HCT116 (cell line): ENCODE measurements around the gene LRIG1. TPM values are rescaled to one million over a fixed set of nuclear protein-coding genes. Genes with fewer than 3 reads are reported as not detected.

Experiments
- ATAC-seq: fragments of 200-7000 bp; cut with Tn5 transposase; 2 replicates; pipeline ENCODE4 v1.9.1; 2020; ENCODE audit warnings: mild to moderate bottlenecking, moderate library complexity
- BruUV-seq: library from RNA; stranded (reverse); fragments of 400-500 nt; replicated peaks from 2 replicates; lab custom pipeline; 2021; lab: Mats Ljungman, UMichigan
- CTCF ChIA-PET: fragments of 300-600 bp; sonication (Branson Sonifier 250); formaldehyde crosslinking; loops from one replicate; lab custom pipeline; 2021; ENCODE audit warnings: antibody characterized with exemption; lab: Charles Lee
- POLR2A ChIA-PET: fragments of 300-600, 350-600 bp; sonication (Branson Sonifier 250); formaldehyde crosslinking; loops from one replicate; lab custom pipeline; 2021; ENCODE audit warnings: antibody characterized with exemption; lab: Charles Lee
- RAD21 ChIA-PET, 2 experiments: fragments of 300-600 bp; sonication (Branson Sonifier 250); formaldehyde crosslinking; loops; one replicate each; lab custom pipeline; 2023; ENCODE audit warnings: low total read pairs in 2 of 2; ENCODE audit not compliant: uncharacterized antibody in 2 of 2, unreplicated experiment in 2 of 2, low non-redundant PET in 1 of 2; lab: Charles Lee
- DNase-seq: peaks from one replicate; pipeline ENCODE4 v3.0.0-alpha.2; 2010; ENCODE audit warnings: low read depth, low spot score
- H2AFZ ChIP-seq: fragments of 200-600 bp; shearing (Covaris generic), sonication (generic); 2 replicates; pipeline ENCODE4 v1.6.1; 2017; ENCODE audit warnings: low read depth, mixed run types, mixed read lengths, antibody characterized with exemption, low read length; ENCODE audit not compliant: poor library complexity, severe bottlenecking
- H3K27ac ChIP-seq: 2 replicates; pipeline ENCODE4 v1.5.1; 2012; ENCODE audit warnings: low read depth, low read length
- H3K27me3 ChIP-seq: fragments of 200-600 bp; sonication (generic); 2 replicates; pipeline ENCODE4 v1.6.1; 2016; ENCODE audit warnings: mixed run types, low read length, mixed read lengths; ENCODE audit not compliant: insufficient read depth
- H3K36me3 ChIP-seq, 2 experiments: fragments of 200-500 bp in 1 of 2; fragments of 200-600 bp in 1 of 2; sonication (Bioruptor generic) in 1 of 2; sonication (generic) in 1 of 2; 2 replicates each; pipeline versions ENCODE4 v1.5.1 to v1.6.1; 2014 to 2016; ENCODE audit warnings: low read length in 2 of 2, inconsistent platforms in 1 of 2, mixed read lengths in 1 of 2, mixed run types in 1 of 2; ENCODE audit not compliant: insufficient read depth in 2 of 2, control insufficient read depth in 1 of 2
- H3K4me1 ChIP-seq, 2 experiments: fragments of 200-600 bp in 1 of 2; sonication (generic) in 1 of 2; 2 replicates each; pipeline versions ENCODE4 v1.5.1 to v1.6.1; 2012 to 2017; ENCODE audit warnings: low read length in 2 of 2, inconsistent platforms in 1 of 2, mild to moderate bottlenecking in 1 of 2, mixed read lengths in 1 of 2, mixed run types in 1 of 2, moderate library complexity in 1 of 2; ENCODE audit not compliant: insufficient read depth in 2 of 2, control insufficient read depth in 1 of 2
- H3K4me2 ChIP-seq: fragments of 200-600 bp; sonication (generic); 2 replicates; pipeline ENCODE4 v1.6.1; 2017; ENCODE audit warnings: mixed run types, low read length, mixed read lengths
- H3K4me3 ChIP-seq, 2 experiments: fragments of 200-600 bp in 1 of 2; sonication (generic) in 1 of 2; replicated peaks in 1 of 2; 2 replicates each; pipeline ENCODE4 v1.5.1; 2011 to 2016; ENCODE audit warnings: low read length in 2 of 2, control low read depth in 1 of 2, low read depth in 1 of 2, mild to moderate bottlenecking in 1 of 2, mixed read lengths in 1 of 2, mixed run types in 1 of 2
- H3K79me2 ChIP-seq: fragments of 200-600 bp; sonication (generic); 2 replicates; pipeline ENCODE4 v1.6.1; 2017; ENCODE audit warnings: mild to moderate bottlenecking, mixed run types, low read length, moderate library complexity, mixed read lengths; ENCODE audit not compliant: insufficient read depth
- H3K9ac ChIP-seq: fragments of 200-600 bp; sonication (generic); 2 replicates; pipeline ENCODE4 v1.6.1; 2016; ENCODE audit warnings: low read length, mixed read lengths
- H3K9me2 ChIP-seq: fragments of 200-600 bp; sonication (generic), shearing (Covaris generic); 2 replicates; pipeline ENCODE4 v1.6.1; 2017; ENCODE audit warnings: mixed run types, mild to moderate bottlenecking, moderate library complexity; ENCODE audit not compliant: insufficient read depth
- H3K9me3 ChIP-seq, 2 experiments: fragments of 200-500 bp in 1 of 2; fragments of 200-600 bp in 1 of 2; sonication (Bioruptor generic) in 1 of 2; sonication (generic) in 1 of 2; 2 replicates each; pipeline ENCODE4 v1.6.1; 2014 to 2017; ENCODE audit warnings: low read length in 2 of 2, mixed read lengths in 2 of 2, inconsistent platforms in 1 of 2, low read depth in 1 of 2, mild to moderate bottlenecking in 1 of 2, mixed run types in 1 of 2, moderate library complexity in 1 of 2; ENCODE audit not compliant: control insufficient read depth in 1 of 2, insufficient read depth in 1 of 2
- H4K20me1 ChIP-seq: fragments of 200-600 bp; sonication (generic), shearing (Covaris generic); 2 replicates; pipeline ENCODE4 v1.6.1; 2017; ENCODE audit warnings: mixed run types, mild to moderate bottlenecking, moderate library complexity; ENCODE audit not compliant: insufficient read depth
- ATF3 ChIP-seq: IDR thresholded peaks from 2 replicates; pipeline ENCODE4 v1.6.1; 2012
- CBX3 ChIP-seq: IDR thresholded peaks from 2 replicates; pipeline ENCODE4 v1.6.1; 2012; ENCODE audit warnings: low read depth
- CEBPB ChIP-seq: IDR thresholded peaks from 2 replicates; pipeline ENCODE4 v1.6.1; 2012; ENCODE audit warnings: low read depth
- EGR1 ChIP-seq: IDR thresholded peaks from 2 replicates; pipeline ENCODE4 v1.6.1; 2012; ENCODE audit warnings: low read depth
- ELF1 ChIP-seq: IDR thresholded peaks from 2 replicates; pipeline ENCODE4 v1.6.1; 2012; ENCODE audit warnings: low read depth, borderline replicate concordance
- EZH2phosphoT487 ChIP-seq: fragments of 200-600 bp; IDR thresholded peaks from 2 replicates; pipeline ENCODE4 v1.6.1; 2018; ENCODE audit warnings: antibody characterized with exemption, borderline replicate concordance
- FOSL1 ChIP-seq: IDR thresholded peaks from 2 replicates; pipeline ENCODE4 v1.6.1; 2012; ENCODE audit warnings: low read depth
- POLR2A ChIP-seq: IDR thresholded peaks from 2 replicates; pipeline ENCODE4 v1.7.0; 2011; ENCODE audit warnings: borderline replicate concordance; ENCODE audit not compliant: insufficient read depth, insufficient read length; ENCODE audit errors: extremely low read depth
- SP1 ChIP-seq: IDR thresholded peaks from 2 replicates; pipeline ENCODE4 v1.6.1; 2012; ENCODE audit warnings: low read depth
- ZBTB33 ChIP-seq: IDR thresholded peaks from 2 replicates; pipeline ENCODE4 v1.6.1; 2011; ENCODE audit warnings: mild to moderate bottlenecking, low read length, moderate library complexity; ENCODE audit not compliant: insufficient replicate concordance; ENCODE audit errors: extremely low read depth
- intact Hi-C: fragments of 100-400 bp; cut with micrococcal nuclease; formaldehyde crosslinking; loops from 2 replicates; pipeline ENCODE4 v1.10.0; 2022
- total RNA-seq: library from RNA; stranded (reverse); gene quantifications from one replicate; pipeline ENCODE4 v1.2.1, GENCODE V29; 2021; ENCODE audit not compliant: unreplicated experiment
- TF ChIP-seq, protein P1 (sequence below): IDR thresholded peaks from 2 replicates; pipeline ENCODE4 v1.6.1; 2012; ENCODE audit warnings: low read depth

LRIG1 gene
- total RNA-seq, 1 experiment from 2014 or later = 3.1 TPM

DNA sequence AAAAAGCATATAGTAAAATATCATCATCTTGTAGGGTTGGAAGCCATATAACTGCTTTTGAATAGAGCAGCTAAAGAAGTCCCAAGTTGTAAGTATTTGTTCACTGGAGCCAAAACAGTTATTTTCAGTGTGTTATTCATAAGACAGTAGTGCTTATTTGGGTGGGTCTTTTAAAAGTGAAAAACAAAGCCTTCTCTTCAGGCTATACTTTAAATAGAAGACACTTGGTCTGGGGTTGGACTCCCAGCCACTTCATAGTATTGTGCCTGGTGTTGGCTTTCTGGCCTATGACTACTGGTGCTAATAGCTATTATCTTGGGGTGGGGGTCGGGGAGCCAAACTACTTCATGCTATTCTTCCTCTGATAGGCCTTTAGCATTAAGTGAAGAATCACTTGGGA, 144.8 kb downstream of the LRIG1 start:
- no TSS peak for BruUV-seq
- Histone ChIP-seq H3K4me1 (no peaks in the 10 kb centered on the region), H3K4me3 (no peak overlapping the region), H3K27me3 (no peaks in the 10 kb centered on the region), H3K9me3 (no peaks in the 10 kb centered on the region), H3K9ac (no peak overlapping the region), H4K20me1 (no peaks in the 10 kb centered on the region), H3K27ac (no peak overlapping the region), H3K4me2 (no peak overlapping the region), H3K36me3 (no peaks in the 10 kb centered on the region), H3K9me2 (no peaks in the 10 kb centered on the region), H3K79me2 (no peaks in the 10 kb centered on the region), H2AFZ (no peak overlapping the region)
- intact Hi-C loops = no loop called here
- TF ChIP-seq ELF1 = no peak
- TF ChIP-seq EGR1 = no peak
- TF ChIP-seq ATF3 = no peak
- no peak for TF ChIP-seq ZBTB33
- no peak for TF ChIP-seq POLR2A
- no peak for TF ChIP-seq FOSL1
- TF ChIP-seq CBX3 = no peak
- no peak for TF ChIP-seq SP1
- TF ChIP-seq EZH2phosphoT487 = no peak
- TF ChIP-seq CEBPB = no peak
- TF ChIP-seq, protein P1, sequence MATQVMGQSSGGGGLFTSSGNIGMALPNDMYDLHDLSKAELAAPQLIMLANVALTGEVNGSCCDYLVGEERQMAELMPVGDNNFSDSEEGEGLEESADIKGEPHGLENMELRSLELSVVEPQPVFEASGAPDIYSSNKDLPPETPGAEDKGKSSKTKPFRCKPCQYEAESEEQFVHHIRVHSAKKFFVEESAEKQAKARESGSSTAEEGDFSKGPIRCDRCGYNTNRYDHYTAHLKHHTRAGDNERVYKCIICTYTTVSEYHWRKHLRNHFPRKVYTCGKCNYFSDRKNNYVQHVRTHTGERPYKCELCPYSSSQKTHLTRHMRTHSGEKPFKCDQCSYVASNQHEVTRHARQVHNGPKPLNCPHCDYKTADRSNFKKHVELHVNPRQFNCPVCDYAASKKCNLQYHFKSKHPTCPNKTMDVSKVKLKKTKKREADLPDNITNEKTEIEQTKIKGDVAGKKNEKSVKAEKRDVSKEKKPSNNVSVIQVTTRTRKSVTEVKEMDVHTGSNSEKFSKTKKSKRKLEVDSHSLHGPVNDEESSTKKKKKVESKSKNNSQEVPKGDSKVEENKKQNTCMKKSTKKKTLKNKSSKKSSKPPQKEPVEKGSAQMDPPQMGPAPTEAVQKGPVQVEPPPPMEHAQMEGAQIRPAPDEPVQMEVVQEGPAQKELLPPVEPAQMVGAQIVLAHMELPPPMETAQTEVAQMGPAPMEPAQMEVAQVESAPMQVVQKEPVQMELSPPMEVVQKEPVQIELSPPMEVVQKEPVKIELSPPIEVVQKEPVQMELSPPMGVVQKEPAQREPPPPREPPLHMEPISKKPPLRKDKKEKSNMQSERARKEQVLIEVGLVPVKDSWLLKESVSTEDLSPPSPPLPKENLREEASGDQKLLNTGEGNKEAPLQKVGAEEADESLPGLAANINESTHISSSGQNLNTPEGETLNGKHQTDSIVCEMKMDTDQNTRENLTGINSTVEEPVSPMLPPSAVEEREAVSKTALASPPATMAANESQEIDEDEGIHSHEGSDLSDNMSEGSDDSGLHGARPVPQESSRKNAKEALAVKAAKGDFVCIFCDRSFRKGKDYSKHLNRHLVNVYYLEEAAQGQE = no peak
- DNase-seq (no peak), ATAC-seq (no peak)
- POLR2A ChIA-PET = no interaction called here
- RAD21 ChIA-PET = no interaction called here
- CTCF ChIA-PET = no interaction called here
